Activated naive CD4-positive, alpha-beta T cell treated with anti-CD3 and anti-CD28 coated beads, Interleukin-2, amount 50 U/mL, for 72 hours (primary cell): Measurements from ENCODE around the gene PCDHGC3. TPM values are rescaled to one million over a fixed set of nuclear protein-coding genes. Genes with fewer than 3 reads are reported as not detected.
A peak's percentile ranks its signal among the peaks of the same experiment; 100 is the strongest.

Experiments used
- ATAC-seq, 2 donors: fragments of 150-1000 bp; cut with Tn5 transposase; 2 replicates each; pipeline ENCODE4 v1.10.0; 2021; ENCODE audit warnings: mild to moderate bottlenecking in 2 of 2, moderate library complexity in 2 of 2
- DNase-seq, 2 donors: peaks; one replicate each; pipeline ENCODE4 v3.0.0; 2021 to 2022; ENCODE audit warnings: low spot score in 2 of 2
- H3K27ac Mint-ChIP-seq, 2 donors: one replicate each; pipeline ENCODE4 v1.8.0; 2022; ENCODE audit warnings: mild to moderate bottlenecking in 2 of 2, mixed read lengths in 2 of 2
- H3K36me3 Mint-ChIP-seq, 2 donors: one replicate each; pipeline ENCODE4 v1.8.0; 2022; ENCODE audit warnings: mixed read lengths in 2 of 2
- H3K9me3 Mint-ChIP-seq, 2 donors: one replicate each; pipeline ENCODE4 v1.8.0; 2022; ENCODE audit warnings: mixed read lengths in 2 of 2
- total RNA-seq, 2 donors: library from RNA; stranded (reverse); gene quantifications; one replicate each; pipeline ENCODE4 v1.2.3, GENCODE V29; 2022

Gene PCDHGC3
- total RNA-seq, 2 donors from 2014 or later, result 0.19 TPM; not detected in 1

DNA sequence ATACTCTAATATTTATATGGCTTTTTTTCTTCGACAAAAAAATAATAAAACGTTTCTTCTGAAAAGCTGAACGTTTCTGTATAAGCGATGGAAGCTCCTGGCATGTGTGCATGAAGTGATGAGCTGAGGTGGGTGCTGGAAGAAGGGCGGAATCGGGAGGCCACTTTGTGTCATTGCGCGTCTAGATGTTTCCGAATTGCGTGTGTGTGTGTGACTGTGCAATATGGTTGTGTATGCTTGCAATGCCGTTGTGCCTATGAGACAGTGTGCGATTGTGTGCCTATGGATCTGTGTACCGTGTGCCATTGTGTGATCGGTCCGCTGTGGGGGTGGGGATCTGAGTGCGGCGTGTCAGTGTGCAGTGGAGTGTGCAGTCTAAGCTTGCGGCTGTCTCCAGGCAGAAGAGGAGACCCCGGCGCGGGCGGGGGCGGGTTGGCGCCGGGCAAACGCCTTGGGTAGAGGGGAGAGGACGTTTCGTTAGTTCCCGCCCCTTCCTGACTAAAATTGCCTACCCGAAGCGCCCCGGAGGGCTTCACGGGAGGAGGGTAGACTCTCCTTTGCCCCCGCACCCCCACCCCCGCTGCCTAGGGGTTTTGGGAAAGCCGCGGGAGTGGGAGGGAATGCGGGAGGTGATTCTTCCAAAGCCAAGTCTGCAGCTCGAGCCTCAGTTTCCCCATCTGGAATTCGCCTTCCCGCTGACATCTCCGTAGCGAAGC is 37.3 kb downstream of the PCDHGC3 start:
- Mint-ChIP-seq H3K27ac (peak overlapping the region; percentile 81 to 90), H3K9me3 (no peaks in the 10 kb centered on the region), H3K36me3 (peaks cover 13 to 22% of the 10 kb centered on the region in 2 donors)
- peak in 1 of 2 donors; percentile 34 for DNase-seq
- ATAC-seq, result peak; percentile 44 to 46

- Mint-ChIP-seq H3K27ac (peak overlapping the region; percentile 81 to 89), H3K36me3 (peaks cover 13 to 24% of the 10 kb centered on the region in 2 donors), H3K9me3 (no peaks in the 10 kb centered on the region)
- DNase-seq (peak; percentile 48 to 81), ATAC-seq (peak; percentile 60 to 73)
Measured at GRCh38 chr5:141513627-141514329, 38.0 kb downstream of the PCDHGC3 start.

- ATAC-seq (peak; percentile 3 to 66), DNase-seq (peak in 1 of 2 donors; percentile 64)
- Mint-ChIP-seq H3K27ac (peak overlapping the region; percentile 44 to 81), H3K36me3 (peaks cover 13 to 26% of the 10 kb centered on the region in 2 donors), H3K9me3 (no peaks in the 10 kb centered on the region)
Measured at GRCh38 chr5:141514330-141515133, 38.8 kb downstream of the PCDHGC3 start.

GRCh38 chr5:141515141-141515540 is 39.4 kb downstream of the PCDHGC3 start:
- Mint-ChIP-seq H3K36me3 (peaks cover 18 to 32% of the 10 kb centered on the region in 2 donors), H3K27ac (peak overlapping the region in 1 of 2 donors; percentile 81), H3K9me3 (no peaks in the 10 kb centered on the region)
- ATAC-seq, result no peak
- DNase-seq, result no peak

DNA sequence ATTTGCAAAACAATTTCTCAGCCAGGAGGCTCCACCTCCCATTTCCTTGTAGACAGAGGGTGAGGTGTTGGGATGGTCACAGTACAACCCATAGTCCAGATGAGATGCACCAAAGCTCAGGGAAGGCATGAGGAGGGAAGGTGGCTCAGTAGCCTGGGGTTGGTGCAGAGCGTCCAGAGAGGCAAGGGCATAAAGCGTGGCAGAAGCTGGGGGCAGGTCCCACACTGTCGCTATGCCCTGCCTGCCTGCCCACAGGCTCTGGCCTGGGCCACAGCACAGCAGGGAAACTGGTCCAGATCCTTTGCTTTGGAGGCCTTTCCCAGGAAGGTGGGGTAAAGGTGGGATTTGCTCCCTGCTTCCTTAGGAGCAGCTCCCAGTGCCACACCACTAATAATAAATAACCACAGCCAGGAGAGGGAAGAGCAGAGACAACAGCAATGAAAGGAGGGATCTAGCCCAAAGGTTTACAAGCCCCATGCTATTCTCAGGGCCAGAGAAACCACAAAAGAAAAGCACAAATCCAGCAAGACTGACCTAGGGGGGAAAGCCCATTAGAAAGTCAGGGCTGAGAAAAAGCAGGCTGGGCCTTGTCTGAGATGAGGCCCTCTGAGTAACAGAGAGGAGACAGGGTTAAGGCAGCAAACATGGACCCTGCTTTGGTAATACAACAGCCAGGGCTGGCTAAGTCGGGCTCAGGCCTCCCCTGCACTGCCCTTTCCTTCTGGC is 40.3 kb downstream of the PCDHGC3 start:
- peaks cover 19 to 42% of the 10 kb centered on the region in 2 donors for H3K36me3 Mint-ChIP-seq
- ATAC-seq, result no peak
- peak overlapping the region; percentile 49 to 85 for H3K27ac Mint-ChIP-seq

GRCh38 chr5:141516672-141517025 is 40.9 kb downstream of the PCDHGC3 start:
- H3K27ac Mint-ChIP-seq, result no peak overlapping the region
- H3K9me3 Mint-ChIP-seq, result no peaks in the 10 kb centered on the region
- ATAC-seq, result no peak
- DNase-seq, result no peak
- peaks cover 25 to 47% of the 10 kb centered on the region in 2 donors for H3K36me3 Mint-ChIP-seq

More for the DNA sequence above, 40.3 kb downstream of the PCDHGC3 start:
- no peak for DNase-seq
- H3K9me3 Mint-ChIP-seq, result no peaks in the 10 kb centered on the region

DNA sequence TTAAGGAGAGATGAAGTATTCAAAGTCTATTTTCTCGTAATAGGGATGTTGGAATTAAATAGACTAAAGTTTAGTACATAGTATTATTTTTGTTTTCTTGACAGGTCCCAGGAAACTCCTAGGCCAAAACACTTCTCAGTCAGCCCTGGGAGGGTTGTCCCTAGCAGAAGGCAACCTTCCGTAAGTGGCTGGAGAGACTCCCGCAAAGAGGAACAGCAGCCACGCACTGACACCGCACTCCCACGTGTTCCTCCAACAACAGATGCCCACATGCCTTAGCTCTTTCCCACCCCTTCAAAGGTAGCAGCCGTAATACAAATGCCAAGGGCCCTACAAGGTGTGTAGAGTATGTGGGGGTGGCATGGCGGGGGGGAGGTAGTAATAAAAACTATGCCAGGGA is 41.5 kb downstream of the PCDHGC3 start:
- no peak for ATAC-seq
- Mint-ChIP-seq H3K9me3 (no peaks in the 10 kb centered on the region), H3K27ac (no peak overlapping the region), H3K36me3 (peaks cover 25 to 47% of the 10 kb centered on the region in 2 donors)
- no peak for DNase-seq

DNA sequence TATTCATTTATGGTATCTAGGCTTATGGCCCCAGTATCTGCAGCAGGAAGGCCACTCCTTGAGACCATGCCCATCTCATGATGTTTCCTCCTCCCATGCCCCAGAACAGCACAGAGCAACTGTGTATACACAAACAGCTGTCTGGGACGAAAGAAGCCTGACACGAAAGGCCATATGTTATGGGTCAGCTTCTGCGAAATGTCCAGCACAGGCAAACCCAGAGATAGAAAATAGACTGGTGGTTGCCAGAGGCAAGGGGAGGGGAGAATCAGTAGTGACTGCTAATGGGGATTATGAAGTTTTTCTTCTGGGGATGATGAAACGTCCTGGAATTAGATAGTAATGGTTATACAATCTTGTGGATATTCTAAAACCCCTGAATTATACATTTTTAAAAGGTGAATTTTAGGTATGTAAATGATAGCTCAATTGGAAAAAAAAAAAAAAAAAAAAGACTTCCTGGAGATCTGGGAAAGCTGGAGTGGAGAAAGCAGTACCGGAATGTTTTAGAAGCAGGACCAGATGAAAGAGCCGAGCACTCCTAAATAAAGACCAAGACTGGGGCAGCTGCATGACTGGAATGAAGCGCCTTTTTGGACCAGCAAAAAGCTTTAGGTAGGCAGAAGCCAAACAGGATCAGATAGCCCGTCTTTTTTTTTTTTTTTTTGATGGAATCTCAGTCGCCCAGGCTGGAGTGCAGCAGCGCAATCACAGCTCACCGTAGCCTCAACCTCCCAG is 42.3 kb downstream of the PCDHGC3 start:
- H3K9me3 Mint-ChIP-seq, result no peaks in the 10 kb centered on the region
- no peak overlapping the region for H3K27ac Mint-ChIP-seq
- no peak for ATAC-seq
- no peak for DNase-seq
- peaks cover 25 to 43% of the 10 kb centered on the region in 2 donors for H3K36me3 Mint-ChIP-seq

- Mint-ChIP-seq H3K9me3 (no peaks in the 10 kb centered on the region), H3K36me3 (peaks cover 25 to 39% of the 10 kb centered on the region in 2 donors), H3K27ac (no peak overlapping the region)
- no peak for ATAC-seq
- DNase-seq, result no peak
Measured at GRCh38 chr5:141518618-141519015, 42.9 kb downstream of the PCDHGC3 start.

DNA sequence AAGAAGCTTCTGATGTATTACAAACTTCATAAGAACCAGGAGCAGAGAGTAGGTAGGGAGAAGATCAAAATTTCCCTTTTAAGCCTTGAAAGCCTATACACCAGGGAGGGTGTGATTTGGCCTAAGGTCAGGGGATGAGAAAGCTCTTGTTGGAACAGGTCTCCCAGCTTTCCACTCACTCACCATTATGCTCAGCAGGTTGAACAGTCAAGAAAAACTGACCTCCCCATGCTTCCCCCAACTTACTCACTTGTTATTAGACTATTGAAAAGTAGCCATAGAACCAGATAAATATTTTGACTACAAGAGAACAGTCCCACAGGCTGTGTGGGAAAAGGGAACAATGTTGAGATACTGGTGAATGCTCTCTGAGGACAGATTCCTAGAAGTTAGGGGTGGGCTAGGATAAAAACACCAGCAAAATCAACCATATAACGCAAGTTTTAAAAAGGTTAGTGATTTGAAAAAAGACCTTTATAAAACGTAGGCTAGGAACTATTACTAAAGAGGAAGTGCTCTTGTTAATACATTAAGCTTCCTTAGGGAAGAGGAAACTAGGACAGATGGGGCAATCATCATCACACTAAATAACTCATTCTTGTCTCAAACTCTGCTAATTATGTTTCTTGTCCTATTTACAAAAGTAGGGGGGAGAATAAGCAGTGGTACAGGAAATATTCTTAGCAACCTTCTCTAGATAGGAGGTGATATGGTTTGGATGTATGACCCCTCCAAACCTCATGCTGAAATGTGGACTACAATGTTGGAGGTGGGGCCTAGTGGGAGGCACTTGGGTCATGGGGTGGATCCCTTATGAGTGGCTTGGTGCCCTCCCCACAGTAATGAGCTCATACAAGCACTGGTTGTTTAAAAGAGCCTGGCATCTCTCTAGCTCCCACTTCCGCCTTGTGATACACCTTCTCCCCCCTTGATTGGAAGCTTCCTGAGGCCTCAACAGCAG is 44.1 kb downstream of the PCDHGC3 start:
- ATAC-seq (no peak), DNase-seq (no peak)
- Mint-ChIP-seq H3K9me3 (no peaks in the 10 kb centered on the region), H3K36me3 (peaks cover 34 to 43% of the 10 kb centered on the region in 2 donors), H3K27ac (peak overlapping the region in 1 of 2 donors; percentile 79)

DNA sequence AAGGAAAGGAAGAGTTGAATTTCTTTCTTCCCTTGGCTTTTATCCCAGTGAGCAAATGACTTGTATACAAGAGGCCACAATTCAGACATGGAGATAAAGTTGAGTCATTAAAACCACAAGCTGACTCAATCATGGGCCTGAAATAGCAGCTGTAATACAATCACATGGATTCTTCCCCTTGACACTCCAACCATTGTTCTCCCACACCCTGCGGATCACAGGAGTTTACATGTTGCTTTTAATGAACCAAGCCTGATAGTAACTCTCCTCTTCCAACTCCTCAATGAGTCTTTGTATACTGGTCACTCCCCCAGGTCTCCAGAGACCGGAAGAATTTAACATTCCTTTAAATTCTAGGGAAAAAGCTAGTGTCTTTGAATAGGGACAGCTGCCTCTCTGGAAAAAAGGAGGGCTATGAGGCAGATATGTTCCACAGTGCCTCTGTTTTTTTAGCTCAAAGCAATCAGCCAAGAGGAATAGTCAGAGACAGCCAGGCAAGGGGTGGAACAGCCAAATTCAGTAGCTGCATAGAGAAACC is 45.5 kb downstream of the PCDHGC3 start:
- DNase-seq (no peak), ATAC-seq (peak; percentile 82 to 85)
- Mint-ChIP-seq H3K27ac (peak overlapping the region; percentile 13 to 79), H3K9me3 (no peaks in the 10 kb centered on the region), H3K36me3 (peaks cover 28 to 36% of the 10 kb centered on the region in 2 donors)

DNA sequence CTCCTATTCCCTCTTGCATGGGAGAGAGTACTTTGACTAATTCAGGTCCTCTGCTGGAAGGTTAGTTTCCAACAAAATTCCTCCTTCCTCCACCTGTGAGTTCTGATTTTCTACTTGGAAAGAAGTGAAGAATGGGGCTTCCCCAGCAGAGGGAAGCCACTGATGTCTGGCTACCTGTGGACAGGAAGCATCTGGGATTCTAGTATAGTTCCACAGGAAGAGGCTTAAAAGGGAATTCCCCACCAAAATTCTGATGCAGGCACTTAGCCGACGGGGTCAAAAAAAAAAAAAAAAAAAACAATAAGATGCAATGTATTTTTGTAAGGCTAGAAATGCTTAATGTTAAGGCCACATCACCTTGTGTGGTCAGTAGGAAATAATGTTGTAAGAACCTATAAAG is 46.5 kb downstream of the PCDHGC3 start:
- ATAC-seq, result no peak
- Mint-ChIP-seq H3K36me3 (peaks cover 21 to 36% of the 10 kb centered on the region in 2 donors), H3K9me3 (no peaks in the 10 kb centered on the region), H3K27ac (peak overlapping the region in 1 of 2 donors; percentile 79)
- no peak for DNase-seq

DNA sequence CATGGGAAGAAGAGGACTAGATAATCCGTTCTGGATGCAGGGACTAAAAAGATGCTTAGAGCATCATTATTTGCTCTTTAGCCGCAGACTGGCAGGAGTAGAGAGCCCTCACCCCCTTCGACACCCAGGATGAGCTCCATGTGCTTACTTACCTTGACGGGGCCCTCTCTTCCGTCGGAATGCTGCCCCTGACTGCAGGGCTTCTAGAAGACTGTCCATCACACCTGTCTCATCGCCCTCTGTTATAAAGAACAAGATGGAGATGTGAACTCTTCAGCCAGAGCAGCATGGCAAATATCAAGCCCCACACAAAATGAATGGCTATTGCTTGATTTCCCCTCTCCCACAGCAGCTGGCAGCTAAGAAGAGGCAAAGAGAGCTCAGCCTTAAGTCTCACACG is 48.2 kb downstream of the PCDHGC3 start:
- ATAC-seq, result no peak
- no peak for DNase-seq
- Mint-ChIP-seq H3K36me3 (peaks cover 27 to 34% of the 10 kb centered on the region in 2 donors), H3K9me3 (no peaks in the 10 kb centered on the region), H3K27ac (no peak overlapping the region)
